ENCODE measurements around the gene RCVRN.

RCVRN gene

DNA sequence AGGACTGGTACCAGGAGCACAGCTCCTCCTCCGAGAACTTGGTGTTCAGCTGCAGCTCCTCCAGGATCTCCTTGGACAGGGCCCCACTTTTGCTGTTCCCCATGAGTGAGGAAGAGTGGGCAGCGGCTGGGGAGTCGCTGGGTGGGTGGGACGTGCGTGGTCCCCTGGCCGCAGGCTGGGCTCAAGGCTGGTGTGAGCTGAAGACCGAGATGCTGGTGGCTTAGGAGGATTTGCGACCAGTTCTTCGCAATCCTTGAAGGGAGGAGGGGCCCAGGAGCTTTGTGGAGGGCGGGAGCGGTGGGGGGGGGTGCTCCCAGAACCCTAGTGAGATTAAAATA, at the start of gene RCVRN:
Gene RCVRN (minus strand): TSS at position 194 of the 338 bp plus-strand sequence. CDS start 91 bp downstream, at position 103.
- Histone ChIP-seq H3K4me3 (ENCODE audit: low read length) (no peak within 1 kb of the TSS), H3K27ac (ENCODE audit: low read depth, low read length) (no peak within 1 kb of the TSS), H3K27me3 (ENCODE audit: control insufficient read depth, insufficient read depth, low read length) (no peaks in the 10 kb centered on the region), H3K9ac (ENCODE audit: low read length) (no peak within 1 kb of the TSS), H3K4me1 (ENCODE audit: control insufficient read depth, insufficient read depth, low read length) (no peaks in the 10 kb centered on the region), H3K36me3 (ENCODE audit: control insufficient read depth, insufficient read depth, low read length) (no peaks in the 10 kb centered on the region)

DNA sequence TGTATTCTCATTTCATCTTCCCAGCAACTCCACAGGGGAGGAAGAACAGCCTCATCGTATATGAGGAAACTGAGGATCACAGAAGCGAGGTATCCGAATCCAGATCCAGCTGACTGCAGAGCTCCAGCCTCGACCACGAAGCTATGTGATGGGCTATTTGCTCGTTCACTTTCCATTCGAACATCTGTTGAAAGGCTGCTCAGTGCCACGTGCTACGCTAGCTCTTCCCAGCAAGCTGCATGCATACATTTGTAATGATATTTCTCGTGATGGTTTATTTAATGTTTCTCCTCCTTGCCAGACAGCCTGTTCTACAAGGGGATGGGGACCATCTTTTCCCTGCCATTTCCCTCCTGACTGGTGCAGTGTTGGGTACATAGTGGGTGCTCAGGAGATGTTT, 48.4 kb upstream of the RCVRN start:
- Histone ChIP-seq H3K36me3 (ENCODE audit: control insufficient read depth, insufficient read depth, low read length) (no peaks in the 10 kb centered on the region), H3K4me1 (ENCODE audit: control insufficient read depth, insufficient read depth, low read length) (no peaks in the 10 kb centered on the region), H3K27me3 (ENCODE audit: control insufficient read depth, insufficient read depth, low read length) (no peaks in the 10 kb centered on the region), H3K27ac (ENCODE audit: low read depth, low read length) (no peak overlapping the region), H3K4me3 (ENCODE audit: low read length) (no peak overlapping the region), H3K9ac (ENCODE audit: low read length) (no peak overlapping the region)

DNA sequence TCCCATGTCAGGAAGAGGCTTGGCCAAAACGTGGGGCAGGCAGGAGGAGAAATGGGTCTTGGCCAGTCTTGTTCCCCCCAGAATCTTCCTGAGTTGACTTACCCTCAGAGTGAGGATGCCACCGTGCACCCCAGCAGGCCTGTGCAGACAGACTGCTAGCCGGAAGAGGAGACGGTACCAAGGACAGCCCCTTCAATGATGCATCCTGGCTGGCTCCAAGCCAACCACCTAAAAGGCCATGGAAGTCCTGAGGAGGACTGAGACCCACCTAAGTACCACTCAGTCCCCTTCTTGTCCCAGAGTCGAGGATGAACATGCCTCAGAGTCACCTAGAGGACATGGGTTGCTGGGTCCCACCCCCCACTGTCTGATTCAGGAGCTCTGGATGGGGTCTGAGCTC, 46.7 kb upstream of the RCVRN start:
- no peak overlapping the region for H3K27ac ChIP-seq (ENCODE audit: low read depth, low read length)
- no peak overlapping the region for H3K4me3 ChIP-seq (ENCODE audit: low read length)
- no peaks in the 10 kb centered on the region for H3K27me3 ChIP-seq (ENCODE audit: control insufficient read depth, insufficient read depth, low read length)
- no peaks in the 10 kb centered on the region for H3K36me3 ChIP-seq (ENCODE audit: control insufficient read depth, insufficient read depth, low read length)
- no peak overlapping the region for H3K9ac ChIP-seq (ENCODE audit: low read length)
- H3K4me1 ChIP-seq (ENCODE audit: control insufficient read depth, insufficient read depth, low read length): no peaks in the 10 kb centered on the region

DNA sequence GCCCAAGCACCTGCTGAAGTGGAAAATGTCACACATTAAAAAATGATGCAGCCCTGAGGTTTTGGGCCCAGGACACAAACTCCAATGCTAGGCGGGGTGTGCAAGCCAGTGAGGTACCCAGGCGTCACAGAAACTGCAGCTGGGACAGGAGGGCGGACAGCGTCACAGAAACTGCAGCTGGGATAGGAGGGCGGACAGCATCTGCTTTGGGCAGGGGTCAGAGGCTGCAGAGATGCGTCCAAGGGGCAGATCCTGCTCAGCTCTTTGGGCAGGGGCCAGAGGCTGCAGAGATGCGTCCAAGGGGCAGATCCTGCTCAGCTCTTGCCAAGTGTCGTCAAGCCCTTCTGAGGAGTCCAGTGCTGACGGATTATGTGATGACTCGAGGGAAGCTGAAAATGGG, 43.9 kb upstream of the RCVRN start:
- no peak overlapping the region for H3K27ac ChIP-seq (ENCODE audit: low read depth, low read length)
- no peak overlapping the region for H3K4me3 ChIP-seq (ENCODE audit: low read length)
- H3K4me1 ChIP-seq (ENCODE audit: control insufficient read depth, insufficient read depth, low read length): no peaks in the 10 kb centered on the region

DNA sequence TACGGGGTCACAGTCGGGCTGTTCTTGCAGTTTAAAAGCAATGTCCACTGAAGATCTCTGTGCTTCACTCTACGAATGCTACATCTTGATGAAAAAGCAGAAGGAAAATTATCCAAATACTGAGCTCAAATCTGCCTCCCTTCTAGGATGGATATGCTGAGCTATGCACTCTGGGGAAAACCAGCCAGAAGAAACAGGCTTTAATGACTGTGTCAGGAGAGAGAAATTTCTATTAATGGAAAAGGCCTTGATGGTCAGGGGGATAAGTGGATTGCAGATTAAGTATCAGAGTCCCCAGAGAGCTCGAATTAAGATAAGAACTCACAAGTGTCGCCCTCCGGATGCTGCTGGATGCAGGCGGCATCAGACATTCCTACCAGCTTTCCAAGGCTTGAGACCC, 39.6 kb upstream of the RCVRN start:
- Histone ChIP-seq H3K27ac (ENCODE audit: low read depth, low read length) (no peak overlapping the region), H3K27me3 (ENCODE audit: control insufficient read depth, insufficient read depth, low read length) (no peaks in the 10 kb centered on the region), H3K36me3 (ENCODE audit: control insufficient read depth, insufficient read depth, low read length) (peaks cover 2% of the 10 kb centered on the region)

More for the DNA sequence above, 43.9 kb upstream of the RCVRN start:
- H3K36me3 ChIP-seq (ENCODE audit: control insufficient read depth, insufficient read depth, low read length): no peaks in the 10 kb centered on the region
- H3K27me3 ChIP-seq (ENCODE audit: control insufficient read depth, insufficient read depth, low read length): no peaks in the 10 kb centered on the region
- no peak overlapping the region for H3K9ac ChIP-seq (ENCODE audit: low read length)

DNA sequence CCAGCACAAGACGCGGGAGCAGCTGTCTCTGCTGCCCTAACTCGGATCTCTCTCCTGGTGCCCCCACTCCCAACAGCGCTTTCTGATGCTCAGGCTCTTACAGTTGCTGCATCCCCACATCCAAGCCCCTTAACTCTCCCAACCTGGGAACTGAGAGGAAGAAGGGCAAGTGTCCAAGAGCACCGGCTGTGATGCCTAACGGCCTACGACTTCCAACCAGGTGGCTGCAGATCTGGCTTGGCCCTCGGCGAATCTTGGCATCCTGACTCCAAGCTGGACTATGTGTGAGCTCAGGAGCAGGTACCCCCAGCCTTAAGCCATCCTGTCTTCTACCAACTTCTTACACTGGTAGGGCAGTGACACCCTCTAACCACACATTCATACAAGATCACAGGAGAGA, 38.3 kb upstream of the RCVRN start:
- no peaks in the 10 kb centered on the region for H3K27me3 ChIP-seq (ENCODE audit: control insufficient read depth, insufficient read depth, low read length)
- peaks cover 6% of the 10 kb centered on the region for H3K36me3 ChIP-seq (ENCODE audit: control insufficient read depth, insufficient read depth, low read length)
- H3K4me3 ChIP-seq (ENCODE audit: low read length): no peak overlapping the region
- no peaks in the 10 kb centered on the region for H3K4me1 ChIP-seq (ENCODE audit: control insufficient read depth, insufficient read depth, low read length)
- H3K27ac ChIP-seq (ENCODE audit: low read depth, low read length): no peak overlapping the region
- H3K9ac ChIP-seq (ENCODE audit: low read length): no peak overlapping the region

More for the DNA sequence above, 39.6 kb upstream of the RCVRN start:
- no peak overlapping the region for H3K4me3 ChIP-seq (ENCODE audit: low read length)
- H3K4me1 ChIP-seq (ENCODE audit: control insufficient read depth, insufficient read depth, low read length): no peaks in the 10 kb centered on the region
- no peak overlapping the region for H3K9ac ChIP-seq (ENCODE audit: low read length)

DNA sequence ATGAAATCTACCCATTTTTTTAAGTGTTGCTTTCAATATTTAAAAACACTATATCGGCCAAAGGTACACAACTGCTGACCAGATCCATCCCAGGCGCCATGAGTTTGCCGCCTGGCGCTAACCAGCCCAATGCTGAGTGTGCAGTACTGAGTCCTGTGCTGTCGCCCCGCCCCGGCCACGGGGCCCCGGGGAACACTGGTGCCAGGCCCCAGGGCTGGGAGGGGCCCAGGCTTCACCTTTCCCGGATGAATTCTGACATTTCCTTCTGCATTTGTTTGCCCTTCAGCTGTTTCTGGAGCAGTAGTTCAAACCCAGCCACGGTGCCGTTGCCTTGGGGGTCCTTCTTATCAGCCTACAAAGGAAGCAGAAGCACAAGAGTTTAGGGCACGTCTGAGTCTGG, 37.8 kb upstream of the RCVRN start:
- Histone ChIP-seq H3K27me3 (ENCODE audit: control insufficient read depth, insufficient read depth, low read length) (no peaks in the 10 kb centered on the region), H3K9ac (ENCODE audit: low read length) (no peak overlapping the region), H3K36me3 (ENCODE audit: control insufficient read depth, insufficient read depth, low read length) (peaks cover 6% of the 10 kb centered on the region), H3K27ac (ENCODE audit: low read depth, low read length) (no peak overlapping the region), H3K4me3 (ENCODE audit: low read length) (no peak overlapping the region), H3K4me1 (ENCODE audit: control insufficient read depth, insufficient read depth, low read length) (no peaks in the 10 kb centered on the region)

DNA sequence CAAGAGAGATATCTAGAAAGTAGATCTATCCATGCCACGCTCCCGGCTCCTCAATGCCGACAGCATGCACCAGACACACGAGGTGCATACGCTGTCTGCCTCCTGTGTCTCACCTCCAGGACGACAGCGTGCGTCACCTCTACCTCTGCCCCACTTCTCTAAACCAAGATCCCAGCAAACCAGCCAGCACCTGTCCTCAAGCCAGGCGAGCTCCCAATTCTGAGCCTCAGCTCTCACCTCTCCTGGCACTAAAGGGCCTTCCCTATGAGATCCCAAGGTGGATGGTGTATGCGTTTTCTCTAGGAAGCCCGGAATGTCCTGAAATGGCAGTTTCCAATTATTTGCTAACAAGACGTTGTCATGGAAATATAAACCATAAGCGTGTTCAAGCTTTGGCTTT, 36.2 kb upstream of the RCVRN start:
- Histone ChIP-seq H3K36me3 (ENCODE audit: control insufficient read depth, insufficient read depth, low read length) (peaks cover 6% of the 10 kb centered on the region), H3K27ac (ENCODE audit: low read depth, low read length) (no peak overlapping the region), H3K4me3 (ENCODE audit: low read length) (no peak overlapping the region), H3K9ac (ENCODE audit: low read length) (no peak overlapping the region), H3K27me3 (ENCODE audit: control insufficient read depth, insufficient read depth, low read length) (no peaks in the 10 kb centered on the region), H3K4me1 (ENCODE audit: control insufficient read depth, insufficient read depth, low read length) (no peaks in the 10 kb centered on the region)

DNA sequence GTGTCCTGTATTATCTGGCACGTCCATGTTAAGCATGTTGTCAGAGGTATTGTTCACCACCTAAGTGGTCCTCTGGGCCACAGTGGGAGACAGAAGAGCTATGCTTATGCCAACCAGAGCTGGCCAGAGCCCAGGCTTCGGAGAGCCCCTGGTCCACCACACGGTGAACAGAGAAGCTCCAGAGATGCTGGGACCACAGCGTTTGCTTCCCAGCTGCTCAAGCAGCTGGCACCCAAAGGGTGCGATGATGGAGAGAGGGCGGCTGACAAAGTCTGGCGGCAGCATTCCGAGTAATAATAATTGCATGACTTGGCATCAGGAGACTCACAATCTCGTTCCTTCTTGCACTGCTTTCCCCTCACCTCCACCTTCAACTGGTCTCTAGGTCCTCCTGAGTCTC, 35.8 kb upstream of the RCVRN start:
- no peaks in the 10 kb centered on the region for H3K4me1 ChIP-seq (ENCODE audit: control insufficient read depth, insufficient read depth, low read length)
- no peaks in the 10 kb centered on the region for H3K27me3 ChIP-seq (ENCODE audit: control insufficient read depth, insufficient read depth, low read length)
- peaks cover 6% of the 10 kb centered on the region for H3K36me3 ChIP-seq (ENCODE audit: control insufficient read depth, insufficient read depth, low read length)
- H3K9ac ChIP-seq (ENCODE audit: low read length): no peak overlapping the region
- no peak overlapping the region for H3K4me3 ChIP-seq (ENCODE audit: low read length)
- no peak overlapping the region for H3K27ac ChIP-seq (ENCODE audit: low read depth, low read length)

DNA sequence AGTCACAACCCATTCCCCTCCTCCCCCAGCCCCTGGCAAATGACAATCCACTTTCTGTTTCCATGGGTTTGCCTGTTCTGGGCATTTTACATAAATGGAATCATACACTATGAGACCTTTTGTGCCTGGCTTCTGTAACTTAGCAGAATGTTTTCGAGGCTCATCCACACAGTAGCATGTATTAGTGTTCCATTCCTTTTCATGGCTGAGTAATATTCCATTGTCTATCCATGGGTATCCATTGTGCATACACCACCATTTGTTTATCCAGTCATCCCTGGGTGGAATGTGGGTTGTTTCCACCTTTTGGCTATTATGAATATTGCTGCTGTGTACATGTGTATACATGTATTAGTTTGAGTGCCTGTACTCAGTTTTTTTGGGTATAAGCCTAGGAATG, 33.7 kb upstream of the RCVRN start:
- Histone ChIP-seq H3K4me1 (ENCODE audit: control insufficient read depth, insufficient read depth, low read length) (no peaks in the 10 kb centered on the region), H3K4me3 (ENCODE audit: low read length) (no peak overlapping the region), H3K27me3 (ENCODE audit: control insufficient read depth, insufficient read depth, low read length) (no peaks in the 10 kb centered on the region), H3K9ac (ENCODE audit: low read length) (no peak overlapping the region), H3K27ac (ENCODE audit: low read depth, low read length) (no peak overlapping the region), H3K36me3 (ENCODE audit: control insufficient read depth, insufficient read depth, low read length) (peaks cover 10% of the 10 kb centered on the region)

DNA sequence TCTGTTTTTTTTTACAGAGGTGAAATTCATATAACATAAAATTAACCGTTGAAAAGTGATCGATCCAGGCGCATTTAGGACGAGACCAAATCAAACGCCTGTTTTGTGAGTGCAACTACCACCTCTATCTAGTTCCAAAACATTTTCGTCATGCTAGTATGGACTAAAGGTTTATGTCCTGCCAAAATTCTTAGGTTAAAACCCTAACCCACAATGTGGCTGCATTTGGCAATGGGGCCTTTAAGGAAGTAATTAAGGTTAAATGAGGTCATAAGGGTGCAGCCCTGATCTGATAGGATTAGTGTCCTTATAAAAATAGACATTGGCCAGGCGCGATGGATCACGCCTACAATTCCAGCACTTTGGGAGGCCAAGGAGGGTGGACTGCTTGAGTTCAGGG, 32.8 kb upstream of the RCVRN start:
- H3K4me3 ChIP-seq (ENCODE audit: low read length): no peak overlapping the region
- no peak overlapping the region for H3K27ac ChIP-seq (ENCODE audit: low read depth, low read length)
- H3K9ac ChIP-seq (ENCODE audit: low read length): no peak overlapping the region
- no peaks in the 10 kb centered on the region for H3K27me3 ChIP-seq (ENCODE audit: control insufficient read depth, insufficient read depth, low read length)
- H3K36me3 ChIP-seq (ENCODE audit: control insufficient read depth, insufficient read depth, low read length): peaks cover 9% of the 10 kb centered on the region
- no peaks in the 10 kb centered on the region for H3K4me1 ChIP-seq (ENCODE audit: control insufficient read depth, insufficient read depth, low read length)

DNA sequence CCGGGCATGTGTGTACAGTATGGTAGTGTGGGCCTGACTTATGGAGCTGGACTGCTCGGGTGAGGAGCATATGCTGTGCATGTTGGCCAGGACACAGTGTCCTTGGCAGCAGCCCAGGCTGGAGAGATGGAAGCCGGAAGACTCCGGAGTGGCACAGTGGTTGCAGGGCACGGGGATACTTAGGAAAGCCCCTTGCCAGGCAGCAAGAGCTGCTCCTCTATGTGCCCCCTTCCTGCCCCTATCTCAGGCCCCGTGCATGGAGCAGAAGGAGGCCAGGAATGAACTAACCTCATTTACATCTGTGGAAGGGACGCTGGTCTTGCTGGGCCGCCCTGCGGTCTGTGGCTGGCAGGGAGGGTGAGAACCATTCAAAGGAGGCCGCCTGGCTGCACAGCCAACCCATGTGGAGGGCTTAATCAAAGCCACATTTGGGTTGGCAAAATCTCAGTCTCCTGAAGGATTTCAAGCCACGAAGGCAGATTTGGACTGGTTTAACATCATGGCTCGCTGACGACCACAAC, 32.2 kb upstream of the RCVRN start:
- Histone ChIP-seq H3K36me3 (ENCODE audit: control insufficient read depth, insufficient read depth, low read length) (peaks cover 8% of the 10 kb centered on the region), H3K27ac (ENCODE audit: low read depth, low read length) (no peak overlapping the region), H3K9ac (ENCODE audit: low read length) (no peak overlapping the region), H3K4me1 (ENCODE audit: control insufficient read depth, insufficient read depth, low read length) (no peaks in the 10 kb centered on the region), H3K4me3 (ENCODE audit: low read length) (no peak overlapping the region), H3K27me3 (ENCODE audit: control insufficient read depth, insufficient read depth, low read length) (no peaks in the 10 kb centered on the region)

GRCh38 chr17:9936095-9936494, 31.0 kb upstream of the RCVRN start:
- H3K36me3 ChIP-seq (ENCODE audit: control insufficient read depth, insufficient read depth, low read length): peaks cover 8% of the 10 kb centered on the region
- H3K27ac ChIP-seq (ENCODE audit: low read depth, low read length): no peak overlapping the region
- no peak overlapping the region for H3K9ac ChIP-seq (ENCODE audit: low read length)
- no peaks in the 10 kb centered on the region for H3K27me3 ChIP-seq (ENCODE audit: control insufficient read depth, insufficient read depth, low read length)
- no peaks in the 10 kb centered on the region for H3K4me1 ChIP-seq (ENCODE audit: control insufficient read depth, insufficient read depth, low read length)
- no peak overlapping the region for H3K4me3 ChIP-seq (ENCODE audit: low read length)

All from rectal smooth muscle tissue (tissue), 1 donor.